OCI-LY7 (cell line): ENCODE measurements around the gene ANO4. TPM values are rescaled to one million over a fixed set of nuclear protein-coding genes. Genes with fewer than 3 reads are reported as not detected.
A peak's percentile ranks its signal among the peaks of the same experiment; 100 is the strongest.

Source experiments
- BruUV-seq: library from RNA; stranded (reverse); fragments of 400-500 nt; replicated peaks from 2 replicates; lab custom pipeline; 2021; lab: Mats Ljungman, UMichigan
- CTCF ChIA-PET: fragments of 300-600 bp; sonication (Branson Sonifier 250); formaldehyde crosslinking; loops from one replicate; lab custom pipeline; 2022; ENCODE audit warnings: antibody characterized with exemption; ENCODE audit not compliant: unreplicated experiment; lab: Charles Lee
- POLR2A ChIA-PET: fragments of 300-600 bp; sonication (Branson Sonifier 250); formaldehyde crosslinking; loops from one replicate; lab custom pipeline; 2022; ENCODE audit warnings: antibody characterized with exemption; lab: Charles Lee
- DNase-seq: peaks from one replicate; pipeline ENCODE4 v3.0.0-alpha.2; 2015; ENCODE audit warnings: low spot score
- H2AFZ ChIP-seq: fragments of 200-600 bp; sonication (generic), shearing (Covaris generic); 2 replicates; pipeline ENCODE4 v1.6.1; 2014; ENCODE audit warnings: mild to moderate bottlenecking, antibody characterized with exemption, low read length, moderate library complexity
- H3K27ac ChIP-seq: fragments of 200-600 bp; sonication (generic); 2 replicates; pipeline ENCODE4 v1.5.1; 2014; ENCODE audit warnings: mixed run types, low read depth, mild to moderate bottlenecking, moderate library complexity, low read length, inconsistent platforms; ENCODE audit not compliant: poor library complexity, severe bottlenecking
- H3K36me3 ChIP-seq: fragments of 200-600 bp; sonication (generic); 2 replicates; pipeline ENCODE4 v1.6.1; 2014; ENCODE audit warnings: mild to moderate bottlenecking, antibody characterized with exemption, low read length, moderate library complexity, mixed read lengths; ENCODE audit not compliant: insufficient read depth
- H3K4me1 ChIP-seq: fragments of 200-600 bp; sonication (generic); 2 replicates; pipeline ENCODE4 v1.5.1; 2014; ENCODE audit warnings: mild to moderate bottlenecking, low read length; ENCODE audit not compliant: insufficient read depth, poor library complexity, severe bottlenecking
- H3K4me2 ChIP-seq: fragments of 200-600 bp; sonication (generic); 2 replicates; pipeline ENCODE4 v1.6.1; 2014; ENCODE audit warnings: mild to moderate bottlenecking, low read length
- H3K4me3 ChIP-seq: fragments of 200-600 bp; sonication (generic); 2 replicates; pipeline ENCODE4 v1.5.1; 2014; ENCODE audit warnings: mild to moderate bottlenecking, low read depth, low read length; ENCODE audit not compliant: poor library complexity, severe bottlenecking
- H3K79me2 ChIP-seq: fragments of 200-600 bp; sonication (generic); 2 replicates; pipeline ENCODE4 v1.6.1; 2016; ENCODE audit warnings: low read depth, mild to moderate bottlenecking, low read length, moderate library complexity, mixed read lengths; ENCODE audit not compliant: insufficient read depth
- H3K9me2 ChIP-seq: fragments of 200-600 bp; sonication (generic); 2 replicates; pipeline ENCODE4 v1.6.1; 2016; ENCODE audit warnings: mild to moderate bottlenecking, low read length, mixed read lengths; ENCODE audit not compliant: insufficient read depth
- H3K9me3 ChIP-seq: fragments of 200-600 bp; sonication (generic); 2 replicates; pipeline ENCODE4 v1.6.1; 2014; ENCODE audit warnings: mild to moderate bottlenecking, mixed run types, low read length, mixed read lengths
- H4K20me1 ChIP-seq: fragments of 200-600 bp; sonication (generic); 2 replicates; pipeline ENCODE4 v1.6.1; 2014; ENCODE audit warnings: mild to moderate bottlenecking, antibody characterized with exemption, low read length, moderate library complexity, mixed read lengths; ENCODE audit not compliant: insufficient read depth
- EZH2phosphoT487 ChIP-seq: fragments of 200-600 bp; sonication (generic); IDR thresholded peaks from 2 replicates; pipeline ENCODE4 v1.6.1; 2018; ENCODE audit warnings: low read depth, borderline replicate concordance, mild to moderate bottlenecking, mixed run types, antibody characterized with exemption, low read length, moderate library complexity, mixed read lengths
- intact Hi-C: fragments of 100-400 bp; cut with micrococcal nuclease; formaldehyde crosslinking; loops from one replicate; pipeline ENCODE4 v1.10.0; 2022; ENCODE audit not compliant: unreplicated experiment
- total RNA-seq, 2 experiments: library from RNA; depleted of rRNA in 1 of 2; stranded (reverse); fragments of >200 nt in 1 of 2; shearing (Covaris generic) in 1 of 2; gene quantifications; 2 replicates each; pipeline ENCODE4 v1.2.3, GENCODE V29; 2014 to 2022
- TF ChIP-seq, protein P1 (sequence below): fragments of 200-600 bp; sonication (generic); conservative IDR thresholded peaks from 2 replicates; pipeline ENCODE4 v1.5.1; 2014; ENCODE audit warnings: mild to moderate bottlenecking, antibody characterized with exemption, low read length, moderate library complexity, mixed read lengths

ANO4 gene
- total RNA-seq, 2 experiments from 2014 or later, result not detected

GRCh38 chr12:100824476-100824875, 29.9 kb downstream of the ANO4 start:
- intact Hi-C loops, result loop anchor here (10.0 kb wide), 1 partner anchor 500 kb away; no protein-coding TSS in a partner anchor
- H3K4me3 ChIP-seq, result no peak overlapping the region
- no peak overlapping the region for H3K4me2 ChIP-seq
- no peaks in the 10 kb centered on the region for H3K36me3 ChIP-seq
- TF ChIP-seq, protein P1, sequence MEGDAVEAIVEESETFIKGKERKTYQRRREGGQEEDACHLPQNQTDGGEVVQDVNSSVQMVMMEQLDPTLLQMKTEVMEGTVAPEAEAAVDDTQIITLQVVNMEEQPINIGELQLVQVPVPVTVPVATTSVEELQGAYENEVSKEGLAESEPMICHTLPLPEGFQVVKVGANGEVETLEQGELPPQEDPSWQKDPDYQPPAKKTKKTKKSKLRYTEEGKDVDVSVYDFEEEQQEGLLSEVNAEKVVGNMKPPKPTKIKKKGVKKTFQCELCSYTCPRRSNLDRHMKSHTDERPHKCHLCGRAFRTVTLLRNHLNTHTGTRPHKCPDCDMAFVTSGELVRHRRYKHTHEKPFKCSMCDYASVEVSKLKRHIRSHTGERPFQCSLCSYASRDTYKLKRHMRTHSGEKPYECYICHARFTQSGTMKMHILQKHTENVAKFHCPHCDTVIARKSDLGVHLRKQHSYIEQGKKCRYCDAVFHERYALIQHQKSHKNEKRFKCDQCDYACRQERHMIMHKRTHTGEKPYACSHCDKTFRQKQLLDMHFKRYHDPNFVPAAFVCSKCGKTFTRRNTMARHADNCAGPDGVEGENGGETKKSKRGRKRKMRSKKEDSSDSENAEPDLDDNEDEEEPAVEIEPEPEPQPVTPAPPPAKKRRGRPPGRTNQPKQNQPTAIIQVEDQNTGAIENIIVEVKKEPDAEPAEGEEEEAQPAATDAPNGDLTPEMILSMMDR, result no peak
- TF ChIP-seq EZH2phosphoT487, result no peak
- H3K4me1 ChIP-seq, result no peaks in the 10 kb centered on the region
- CTCF ChIA-PET, result no interaction called here
- H3K27ac ChIP-seq, result no peak overlapping the region
- no peaks in the 10 kb centered on the region for H3K9me3 ChIP-seq
- no peaks in the 10 kb centered on the region for H3K79me2 ChIP-seq
- no peaks in the 10 kb centered on the region for H4K20me1 ChIP-seq
- POLR2A ChIA-PET, result interaction anchor here (0.7 kb wide), 1 partner anchor 151 kb away, joined by 3 read pairs; no protein-coding TSS in a partner anchor
- H3K9me2 ChIP-seq, result no peaks in the 10 kb centered on the region
- no peak overlapping the region for H2AFZ ChIP-seq
- no peak for DNase-seq
- no TSS peak for BruUV-seq

DNA sequence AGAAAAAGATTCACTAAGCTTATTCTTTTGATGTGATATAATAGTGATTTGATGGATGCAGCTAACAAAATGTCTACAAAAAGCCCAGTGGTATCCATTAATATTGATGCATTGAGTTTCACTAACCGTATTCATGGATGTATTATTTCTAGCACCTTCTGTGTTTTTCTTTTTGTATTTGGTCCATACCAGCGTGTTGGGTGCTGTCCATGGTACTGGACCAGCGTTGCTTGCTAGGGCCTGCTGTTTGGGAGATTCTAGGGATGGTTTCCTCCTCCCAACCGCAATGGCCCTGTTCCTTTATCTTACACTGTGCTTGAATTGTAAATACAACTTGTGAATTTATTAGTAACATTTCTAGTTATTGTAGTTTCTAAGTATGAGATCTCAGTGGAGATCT, 31.7 kb downstream of the ANO4 start:
- no peaks in the 10 kb centered on the region for H3K4me1 ChIP-seq
- CTCF ChIA-PET, result no interaction called here
- no peak overlapping the region for H3K27ac ChIP-seq
- H2AFZ ChIP-seq, result no peak overlapping the region
- H3K79me2 ChIP-seq, result no peaks in the 10 kb centered on the region
- intact Hi-C loops, result loop anchor here (10.0 kb wide), 1 partner anchor 498 kb away; no protein-coding TSS in a partner anchor
- H3K4me3 ChIP-seq, result no peak overlapping the region
- TF ChIP-seq, protein P1, result no peak
- no peak for TF ChIP-seq EZH2phosphoT487
- H4K20me1 ChIP-seq, result no peaks in the 10 kb centered on the region
- H3K4me2 ChIP-seq, result no peak overlapping the region
- H3K9me2 ChIP-seq, result no peaks in the 10 kb centered on the region
- BruUV-seq, result no TSS peak
- no peaks in the 10 kb centered on the region for H3K9me3 ChIP-seq
- no peaks in the 10 kb centered on the region for H3K36me3 ChIP-seq
- DNase-seq, result peak; percentile 32
- POLR2A ChIA-PET, result no interaction called here

DNA sequence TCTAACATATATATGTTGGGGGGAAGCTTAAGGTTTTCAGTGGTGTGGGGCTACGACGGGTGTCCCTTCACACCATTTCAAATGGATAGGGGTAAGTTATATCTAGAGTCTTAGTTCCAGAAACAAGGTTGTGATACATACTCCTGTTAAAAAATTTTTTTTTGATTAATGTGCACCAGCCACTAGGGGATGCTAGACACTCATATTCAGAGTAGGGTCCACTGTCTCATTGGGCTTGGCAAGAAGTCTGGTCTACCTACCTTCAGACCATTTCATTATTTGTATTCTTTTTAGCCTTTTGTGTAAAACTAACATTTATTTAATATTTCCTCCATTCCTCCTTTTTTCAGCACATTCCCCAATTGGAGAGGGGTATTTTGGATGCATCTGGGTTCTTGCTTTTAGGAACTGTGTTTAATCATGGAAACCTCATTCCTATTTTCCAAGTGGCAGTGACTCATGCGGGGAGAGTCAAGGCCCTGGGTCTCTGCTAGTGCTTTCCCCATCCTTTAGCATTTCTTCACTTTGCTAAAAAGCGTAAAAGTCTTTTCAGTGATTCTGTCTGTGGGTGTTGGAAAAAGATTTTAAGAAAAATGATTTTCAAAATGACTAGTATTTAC, 33.4 kb downstream of the ANO4 start:
- TF ChIP-seq, protein P1, result peak; percentile 84
- TF ChIP-seq EZH2phosphoT487, result no peak
- Histone ChIP-seq H3K4me3 (no peak overlapping the region), H3K27ac (no peak overlapping the region), H3K36me3 (no peaks in the 10 kb centered on the region), H3K4me1 (no peaks in the 10 kb centered on the region), H2AFZ (no peak overlapping the region), H3K9me2 (no peaks in the 10 kb centered on the region), H4K20me1 (no peaks in the 10 kb centered on the region), H3K9me3 (no peaks in the 10 kb centered on the region), H3K4me2 (no peak overlapping the region), H3K79me2 (no peaks in the 10 kb centered on the region)
- BruUV-seq, result no TSS peak
- peak; percentile 35 for DNase-seq
- POLR2A ChIA-PET, result interaction anchor here (0.6 kb wide), 1 partner anchor 1491 kb away, joined by 4 read pairs; no protein-coding TSS in a partner anchor
- intact Hi-C loops, result loop anchor here (10.0 kb wide), 1 partner anchor 497 kb away; no protein-coding TSS in a partner anchor
- CTCF ChIA-PET, result no interaction called here
